ENCODE data around the gene APPBP2.

The APPBP2 gene

DNA sequence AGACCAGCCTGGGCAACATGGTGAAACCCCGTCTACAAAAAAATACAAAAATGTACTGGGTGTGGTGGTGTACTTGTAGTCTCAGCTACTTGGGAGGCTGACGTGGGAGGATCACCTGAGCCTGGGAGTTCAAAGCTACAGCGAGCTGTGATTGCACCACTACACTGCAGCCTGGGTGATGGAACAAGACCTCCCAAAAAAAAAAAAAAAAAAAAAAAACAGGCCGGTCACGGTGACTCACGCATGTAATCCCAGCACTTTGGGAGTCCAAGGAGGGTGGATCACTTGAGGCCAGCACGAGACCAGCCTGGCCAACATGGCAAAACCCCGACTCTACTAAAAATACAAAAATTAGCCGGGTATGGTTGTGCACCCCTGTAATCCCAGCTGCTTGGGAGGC lies 12.7 kb upstream of the APPBP2 start:
- Histone ChIP-seq H3K4me1 (ENCODE audit: low read depth, poor library complexity, severe bottlenecking) (no peaks in the 10 kb centered on the region), H3K79me2 (ENCODE audit: insufficient read depth, low read depth) (no peaks in the 10 kb centered on the region), H3K36me3 (ENCODE audit: insufficient read depth) (no peaks in the 10 kb centered on the region), H2AFZ (ENCODE audit: low read depth) (no peak overlapping the region), H4K20me1 (ENCODE audit: insufficient read depth) (no peaks in the 10 kb centered on the region), H3K4me2 (no peak overlapping the region), H3K4me3 (IDR thresholded peaks at IDR 0.05; ENCODE audit: insufficient read depth, low read depth, low read length) (no peak overlapping the region), H3K27me3 (ENCODE audit: insufficient read depth, low read depth) (no peaks in the 10 kb centered on the region), H3K27ac (no peak overlapping the region), H3K9ac (no peak overlapping the region)
- TF ChIP-seq, protein P1, sequence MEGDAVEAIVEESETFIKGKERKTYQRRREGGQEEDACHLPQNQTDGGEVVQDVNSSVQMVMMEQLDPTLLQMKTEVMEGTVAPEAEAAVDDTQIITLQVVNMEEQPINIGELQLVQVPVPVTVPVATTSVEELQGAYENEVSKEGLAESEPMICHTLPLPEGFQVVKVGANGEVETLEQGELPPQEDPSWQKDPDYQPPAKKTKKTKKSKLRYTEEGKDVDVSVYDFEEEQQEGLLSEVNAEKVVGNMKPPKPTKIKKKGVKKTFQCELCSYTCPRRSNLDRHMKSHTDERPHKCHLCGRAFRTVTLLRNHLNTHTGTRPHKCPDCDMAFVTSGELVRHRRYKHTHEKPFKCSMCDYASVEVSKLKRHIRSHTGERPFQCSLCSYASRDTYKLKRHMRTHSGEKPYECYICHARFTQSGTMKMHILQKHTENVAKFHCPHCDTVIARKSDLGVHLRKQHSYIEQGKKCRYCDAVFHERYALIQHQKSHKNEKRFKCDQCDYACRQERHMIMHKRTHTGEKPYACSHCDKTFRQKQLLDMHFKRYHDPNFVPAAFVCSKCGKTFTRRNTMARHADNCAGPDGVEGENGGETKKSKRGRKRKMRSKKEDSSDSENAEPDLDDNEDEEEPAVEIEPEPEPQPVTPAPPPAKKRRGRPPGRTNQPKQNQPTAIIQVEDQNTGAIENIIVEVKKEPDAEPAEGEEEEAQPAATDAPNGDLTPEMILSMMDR (conservative IDR thresholded peaks at IDR 0.05; ENCODE audit: low read depth, low read length), result no peak

DNA sequence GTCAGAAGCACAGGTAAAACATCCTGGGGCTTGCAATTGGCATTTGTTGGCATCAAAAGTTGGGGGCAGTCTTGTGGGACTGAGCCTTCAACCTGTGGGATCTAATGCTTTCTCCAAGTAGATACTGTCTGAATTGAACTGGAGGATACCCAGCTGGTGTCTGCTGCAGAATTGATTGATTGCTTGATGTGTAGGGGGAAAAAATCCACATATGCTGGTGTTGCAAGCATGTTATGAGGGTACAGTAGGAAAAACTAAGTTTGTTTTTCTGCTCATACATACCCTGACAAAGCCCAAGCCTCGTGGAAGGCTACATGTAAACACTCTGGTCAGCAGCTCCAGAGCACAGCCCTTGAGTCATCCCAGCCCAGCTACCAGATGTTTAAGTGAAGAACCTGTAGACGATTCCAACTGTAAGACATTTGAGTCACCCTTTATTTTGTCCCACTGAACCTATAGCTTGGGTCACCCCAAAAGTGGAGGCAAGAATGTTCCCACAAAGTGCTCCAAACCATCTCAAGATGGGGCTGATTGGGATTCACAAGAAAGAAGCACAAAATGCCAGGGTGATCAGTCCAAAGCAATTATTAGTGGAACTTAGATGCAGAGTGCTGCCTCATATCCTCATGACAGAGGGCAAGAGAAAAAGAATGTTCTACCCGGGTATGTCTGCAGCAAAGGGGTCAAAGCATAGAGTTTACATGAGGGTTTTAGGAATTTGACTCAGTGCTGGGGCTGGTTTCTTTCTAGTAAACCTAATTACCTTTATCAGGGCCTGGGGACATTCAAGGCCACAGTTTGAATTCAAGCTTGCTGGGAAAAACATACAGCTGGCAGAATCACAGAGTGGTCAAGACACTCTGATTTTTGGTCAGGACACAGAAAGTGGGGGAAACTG lies 9.6 kb upstream of the APPBP2 start:
- Histone ChIP-seq H3K36me3 (ENCODE audit: insufficient read depth) (no peaks in the 10 kb centered on the region), H3K4me2 (no peak overlapping the region), H3K4me1 (ENCODE audit: low read depth, poor library complexity, severe bottlenecking) (no peaks in the 10 kb centered on the region), H3K9ac (no peak overlapping the region), H3K27me3 (ENCODE audit: insufficient read depth, low read depth) (no peaks in the 10 kb centered on the region), H4K20me1 (ENCODE audit: insufficient read depth) (no peaks in the 10 kb centered on the region), H3K79me2 (ENCODE audit: insufficient read depth, low read depth) (no peaks in the 10 kb centered on the region), H2AFZ (ENCODE audit: low read depth) (no peak overlapping the region), H3K4me3 (IDR thresholded peaks at IDR 0.05; ENCODE audit: insufficient read depth, low read depth, low read length) (no peak overlapping the region), H3K27ac (no peak overlapping the region)
- TF ChIP-seq, protein P1 (conservative IDR thresholded peaks at IDR 0.05; ENCODE audit: low read depth, low read length), result no peak

DNA sequence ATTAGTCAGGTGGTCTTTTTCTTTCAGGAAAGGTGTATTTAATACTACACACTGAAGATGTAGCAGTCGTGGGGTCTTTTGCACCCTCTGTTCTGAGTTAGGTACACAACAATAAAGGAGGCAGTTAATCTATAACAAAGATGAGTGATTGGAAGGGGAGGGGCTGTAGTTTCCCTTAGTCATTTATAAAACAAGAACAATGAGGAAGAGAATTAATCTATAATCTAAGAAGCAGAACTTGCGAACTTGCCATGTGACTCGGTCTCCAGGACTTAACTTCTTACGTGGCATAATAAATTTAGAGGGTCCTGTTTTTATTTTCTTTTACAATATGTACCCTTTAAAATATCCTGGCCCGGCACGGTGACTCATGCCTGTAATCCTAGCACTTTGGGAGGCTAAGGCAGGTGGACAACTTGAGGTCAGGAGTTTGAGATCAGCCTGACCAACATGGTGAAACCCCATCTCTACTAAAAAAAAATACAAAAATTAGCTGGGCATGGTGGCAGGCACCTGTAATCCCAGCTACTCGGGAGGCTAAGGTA lies 8.6 kb upstream of the APPBP2 start:
- Histone ChIP-seq H3K36me3 (ENCODE audit: insufficient read depth) (no peaks in the 10 kb centered on the region), H3K4me1 (ENCODE audit: low read depth, poor library complexity, severe bottlenecking) (no peaks in the 10 kb centered on the region), H4K20me1 (ENCODE audit: insufficient read depth) (no peaks in the 10 kb centered on the region), H3K4me2 (no peak overlapping the region), H3K79me2 (ENCODE audit: insufficient read depth, low read depth) (no peaks in the 10 kb centered on the region), H3K27ac (no peak overlapping the region), H3K27me3 (ENCODE audit: insufficient read depth, low read depth) (no peaks in the 10 kb centered on the region), H2AFZ (ENCODE audit: low read depth) (no peak overlapping the region), H3K9ac (no peak overlapping the region), H3K4me3 (IDR thresholded peaks at IDR 0.05; ENCODE audit: insufficient read depth, low read depth, low read length) (no peak overlapping the region)
- TF ChIP-seq, protein P1 (conservative IDR thresholded peaks at IDR 0.05; ENCODE audit: low read depth, low read length), result no peak

DNA sequence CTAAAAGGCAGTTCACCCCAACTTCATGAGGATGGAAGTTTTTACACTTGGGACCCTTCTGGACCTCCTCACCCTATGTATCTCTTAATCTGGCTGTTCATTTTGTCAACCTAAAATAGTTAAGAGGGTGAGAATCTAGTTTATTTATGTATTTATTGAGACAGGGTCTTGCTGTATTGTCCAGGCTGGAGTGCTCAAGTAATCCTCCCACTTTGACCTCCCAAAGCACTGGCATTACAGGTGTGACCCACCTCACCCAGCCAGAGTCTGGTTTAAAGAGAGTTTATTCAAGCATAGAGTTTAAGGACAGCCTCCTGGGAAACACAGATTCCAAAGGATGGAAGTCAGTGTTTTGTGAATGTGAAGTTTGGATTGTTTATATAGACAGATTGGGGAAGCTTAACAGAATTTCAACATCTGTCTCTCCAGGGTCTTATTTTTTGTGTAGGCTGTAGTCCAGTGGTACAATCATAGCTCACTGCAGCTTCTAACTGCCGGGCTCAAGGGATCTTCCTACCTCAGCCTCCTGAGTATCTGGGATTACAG lies 8.0 kb upstream of the APPBP2 start:
- no peak overlapping the region for H3K9ac ChIP-seq
- H3K79me2 ChIP-seq (ENCODE audit: insufficient read depth, low read depth), result no peaks in the 10 kb centered on the region
- H3K27ac ChIP-seq, result no peak overlapping the region
- no peaks in the 10 kb centered on the region for H4K20me1 ChIP-seq (ENCODE audit: insufficient read depth)
- no peaks in the 10 kb centered on the region for H3K27me3 ChIP-seq (ENCODE audit: insufficient read depth, low read depth)
- H3K4me2 ChIP-seq, result no peak overlapping the region
- no peak overlapping the region for H3K4me3 ChIP-seq (IDR thresholded peaks at IDR 0.05; ENCODE audit: insufficient read depth, low read depth, low read length)
- H3K36me3 ChIP-seq (ENCODE audit: insufficient read depth), result no peaks in the 10 kb centered on the region
- H3K4me1 ChIP-seq (ENCODE audit: low read depth, poor library complexity, severe bottlenecking), result no peaks in the 10 kb centered on the region
- H2AFZ ChIP-seq (ENCODE audit: low read depth), result no peak overlapping the region
- TF ChIP-seq, protein P1 (conservative IDR thresholded peaks at IDR 0.05; ENCODE audit: low read depth, low read length), result no peak

All from KMS-11 (cell line).